A549 (cell line): Measurements from ENCODE around the gene ZNRF3. TPM values are rescaled to one million over a fixed set of nuclear protein-coding genes. Genes with fewer than 3 reads are reported as not detected.

Experiments
- ATAC-seq, 2 experiments: fragments of 200-7000 bp in 1 of 2; fragments of >200 bp in 1 of 2; cut with Nextera tagmentation in 1 of 2; cut with Tn5 transposase in 1 of 2; 3 replicates each; pipeline versions ENCODE4 v1.8.0 to v1.9.1; 2018 to 2020; ENCODE audit warnings: mild to moderate bottlenecking in 1 of 2, moderate library complexity in 1 of 2
- CTCF ChIA-PET: fragments of 300-600 bp; sonication (Branson Sonifier 250); formaldehyde crosslinking; extraction: SDS; loops from one replicate; lab custom pipeline; 2021; ENCODE audit warnings: antibody characterized with exemption, inconsistent platforms; lab: Yijun Ruan, JAX
- POLR2A ChIA-PET: fragments of 350-600 bp; formaldehyde crosslinking; extraction: SDS; loops from one replicate; lab custom pipeline; 2021; ENCODE audit warnings: antibody characterized with exemption, inconsistent platforms; lab: Yijun Ruan, JAX
- DNase-seq, 2 experiments: peaks; one replicate each; pipeline versions ENCODE4 v3.0.0 to v3.0.0-alpha.2; 2011 to 2016; ENCODE audit warnings: low read depth in 1 of 2, low spot score in 1 of 2
- FAIRE-seq: peaks from 2 replicates; lab custom pipeline; 2011; peaks lifted over from hg19 to GRCh38; lab: Jason Lieb, UNC
- H3K27ac ChIP-seq, 2 experiments: fragments of >200 bp; sonication (Bioruptor Twin); formaldehyde crosslinking; 3 replicates each; pipeline ENCODE4 v1.5.1; 2016 to 2017
- H3K4me1 ChIP-seq: fragments of >200 bp; sonication (Bioruptor Twin); formaldehyde crosslinking; 3 replicates; pipeline ENCODE4 v1.6.1; 2016
- H3K4me2 ChIP-seq: fragments of >200 bp; sonication (Bioruptor Twin); formaldehyde crosslinking; 3 replicates; pipeline ENCODE4 v1.6.1; 2016
- H3K4me3 ChIP-seq: fragments of >200 bp; sonication (Bioruptor Twin); formaldehyde crosslinking; 3 replicates; pipeline ENCODE4 v1.5.1; 2016
- H3K9me3 ChIP-seq: fragments of >200 bp; sonication (Bioruptor Twin); formaldehyde crosslinking; 3 replicates; pipeline ENCODE4 v1.6.1; 2016
- CBX2 ChIP-seq: fragments of 200-600 bp; sonication (generic); IDR thresholded peaks from 2 replicates; pipeline ENCODE4 v1.6.1; 2016; ENCODE audit warnings: low read depth, mild to moderate bottlenecking, borderline replicate concordance
- CHD2 ChIP-seq: fragments of 150-350 bp; IDR thresholded peaks from 2 replicates; pipeline ENCODE4 v1.6.1; 2014; ENCODE audit warnings: low read length; ENCODE audit not compliant: partially characterized antibody
- CHD4 ChIP-seq: fragments of 200-600 bp; sonication (generic); IDR thresholded peaks from 2 replicates; pipeline ENCODE4 v1.6.1; 2016; ENCODE audit warnings: antibody characterized with exemption, mild to moderate bottlenecking, borderline replicate concordance
- E2F6 ChIP-seq: IDR thresholded peaks from 2 replicates; pipeline ENCODE4 v1.6.1; 2012; ENCODE audit warnings: low read depth, borderline replicate concordance
- EHMT2 ChIP-seq: fragments of 200-600 bp; sonication (generic); IDR thresholded peaks from 2 replicates; pipeline ENCODE4 v1.6.1; 2016; ENCODE audit warnings: antibody characterized with exemption, low read depth, mild to moderate bottlenecking, moderate library complexity
- FOXS1 ChIP-seq: fragments of 250-450 bp; sonication (Bioruptor Pico); IDR thresholded peaks from 2 replicates; pipeline ENCODE4 v1.5.0; 2020; ENCODE audit warnings: mild to moderate bottlenecking, moderate library complexity
- GATA3 ChIP-seq: IDR thresholded peaks from 2 replicates; pipeline ENCODE4 v1.6.1; 2012; ENCODE audit warnings: borderline replicate concordance
- HOXB5 ChIP-seq: fragments of 250-450 bp; sonication (Bioruptor Pico); IDR thresholded peaks from 2 replicates; pipeline ENCODE4 v1.5.0; 2020; ENCODE audit warnings: mild to moderate bottlenecking, moderate library complexity
- JUN ChIP-seq, 2 experiments: fragments of >200 bp; sonication (Bioruptor Twin); formaldehyde crosslinking; IDR thresholded peaks; 2 replicates in 1 of 2; 3 replicates in 1 of 2; pipeline ENCODE4 v1.6.1; 2016 to 2017
- KDM1A ChIP-seq: fragments of 200-600 bp; sonication (generic); IDR thresholded peaks from 2 replicates; pipeline ENCODE4 v1.6.1; 2016; ENCODE audit warnings: low read depth, mild to moderate bottlenecking
- KDM5A ChIP-seq: fragments of 200-600 bp; sonication (generic); IDR thresholded peaks from 2 replicates; pipeline ENCODE4 v1.6.1; 2016; ENCODE audit warnings: antibody characterized with exemption, mild to moderate bottlenecking
- MAX ChIP-seq: IDR thresholded peaks from 2 replicates; pipeline ENCODE4 v1.6.1; 2012
- MAZ ChIP-seq: fragments of 150-350 bp; IDR thresholded peaks from 2 replicates; pipeline ENCODE4 v1.6.1; 2014; ENCODE audit warnings: antibody characterized with exemption, low read depth, low read length, borderline replicate concordance
- NPAS2 ChIP-seq: fragments of 250-450 bp; sonication (Bioruptor Pico); IDR thresholded peaks from 2 replicates; pipeline ENCODE4 v1.8.0; 2022; ENCODE audit warnings: mild to moderate bottlenecking, moderate library complexity, borderline replicate concordance
- POLR2AphosphoS2 ChIP-seq: conservative IDR thresholded peaks from 2 replicates; pipeline ENCODE4 v1.6.1; 2012; ENCODE audit warnings: low read length, improper control_type of control experiment, inconsistent platforms
- RAD21 ChIP-seq, 2 experiments: fragments of >200 bp in 1 of 2; sonication (Bioruptor Twin) in 1 of 2; formaldehyde crosslinking in 1 of 2; IDR thresholded peaks in 1 of 2; conservative IDR thresholded peaks in 1 of 2; 2 replicates in 1 of 2; 3 replicates in 1 of 2; pipeline ENCODE4 v1.6.1; 2012 to 2018; ENCODE audit warnings: inconsistent platforms in 1 of 2
- SMC3 ChIP-seq: fragments of >200 bp; sonication (Bioruptor Twin); formaldehyde crosslinking; IDR thresholded peaks from 3 replicates; pipeline ENCODE4 v1.6.1; 2018; ENCODE audit warnings: inconsistent platforms
- SREBF2 ChIP-seq: fragments of 450-650 bp; IDR thresholded peaks from 2 replicates; pipeline ENCODE4 v1.6.1; 2014; ENCODE audit warnings: mild to moderate bottlenecking, moderate library complexity
- TFCP2L1 ChIP-seq: fragments of 250-450 bp; sonication (Bioruptor Pico); IDR thresholded peaks from 2 replicates; pipeline ENCODE4 v1.5.0; 2021; ENCODE audit warnings: mild to moderate bottlenecking
- TP53 ChIP-seq: fragments of 250-450 bp; sonication (Bioruptor Pico); IDR thresholded peaks from 2 replicates; pipeline ENCODE4 v1.5.0; 2021; ENCODE audit warnings: mild to moderate bottlenecking, moderate library complexity
- ZNF302 ChIP-seq: fragments of 250-450 bp; sonication (Bioruptor Pico); IDR thresholded peaks from 2 replicates; pipeline ENCODE4 v1.9.0; 2021; ENCODE audit warnings: inconsistent platforms, mild to moderate bottlenecking, moderate library complexity
- WGBS: methylation state at CpG from one replicate; pipeline ENCODE4 v1.1.6; 2017; ENCODE audit errors: missing lambda C conversion rate; 5-methylcytosine and 5-hydroxymethylcytosine counted together
- polyA plus RNA-seq, 4 experiments: library from polyadenylated mRNA; depleted of rRNA in 3 of 4; stranded (reverse); fragments of >200 nt; fragmentation: RNase III in 1 of 4; extraction: RNeasy Plus Mini Kit Qiagen cat#74134 plus additional on column Dnase treatment in 1 of 4; gene quantifications; 2 replicates in 3 of 4; 3 replicates in 1 of 4; pipeline ENCODE4 v1.2.3, GENCODE V29; 2011 to 2017
- TF ChIP-seq, protein P1 (sequence below): fragments of 150-350 bp; IDR thresholded peaks from 2 replicates; pipeline ENCODE4 v1.6.1; 2014; ENCODE audit warnings: low read depth, mild to moderate bottlenecking, low read length
- TF ChIP-seq, protein P2 (sequence below): fragments of 450-650 bp; IDR thresholded peaks from 2 replicates; pipeline ENCODE4 v1.6.1; 2014; ENCODE audit warnings: antibody characterized with exemption
- TF ChIP-seq, protein P3 (sequence below): fragments of 200-600 bp; sonication (generic); IDR thresholded peaks from 2 replicates; pipeline ENCODE4 v1.6.1; 2016; ENCODE audit warnings: antibody characterized with exemption, mild to moderate bottlenecking, moderate library complexity

The ZNRF3 gene
- polyA plus RNA-seq, 2 of the 4 experiments (the other 2 are of a cell fraction): 4.6 to 6.9 TPM

DNA sequence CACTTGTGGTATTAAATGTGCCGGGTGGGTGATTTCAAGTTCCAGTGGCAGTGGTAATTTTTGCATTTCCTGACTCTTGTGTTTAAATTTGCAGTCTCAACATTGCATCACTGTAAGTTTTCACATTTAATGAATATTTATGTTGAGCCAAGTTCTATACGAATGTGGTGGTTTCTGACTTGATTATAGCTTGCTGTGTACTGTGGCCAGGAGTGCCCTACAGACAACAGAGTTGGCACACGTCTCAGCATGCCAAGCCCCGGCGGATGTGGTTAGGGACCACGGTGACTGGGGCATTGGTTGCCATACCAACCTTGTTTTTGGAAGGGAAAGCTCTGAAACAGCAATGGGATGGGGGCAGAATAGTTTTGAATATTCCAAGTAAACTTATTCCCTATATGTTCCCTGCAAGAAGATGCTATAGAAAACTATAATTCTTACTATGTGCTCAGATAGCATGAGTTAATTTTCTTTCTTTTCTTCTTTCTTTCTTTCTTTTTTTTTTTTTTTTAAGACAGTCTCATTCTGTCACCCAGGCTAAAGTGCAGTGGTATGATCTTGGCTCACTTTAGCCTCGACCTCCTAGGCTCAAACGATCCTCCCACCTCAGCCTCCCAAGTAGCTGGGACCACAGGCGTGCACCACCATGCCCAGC is 16.0 kb downstream of the ZNRF3 start (continued):
- TF ChIP-seq, protein P1, sequence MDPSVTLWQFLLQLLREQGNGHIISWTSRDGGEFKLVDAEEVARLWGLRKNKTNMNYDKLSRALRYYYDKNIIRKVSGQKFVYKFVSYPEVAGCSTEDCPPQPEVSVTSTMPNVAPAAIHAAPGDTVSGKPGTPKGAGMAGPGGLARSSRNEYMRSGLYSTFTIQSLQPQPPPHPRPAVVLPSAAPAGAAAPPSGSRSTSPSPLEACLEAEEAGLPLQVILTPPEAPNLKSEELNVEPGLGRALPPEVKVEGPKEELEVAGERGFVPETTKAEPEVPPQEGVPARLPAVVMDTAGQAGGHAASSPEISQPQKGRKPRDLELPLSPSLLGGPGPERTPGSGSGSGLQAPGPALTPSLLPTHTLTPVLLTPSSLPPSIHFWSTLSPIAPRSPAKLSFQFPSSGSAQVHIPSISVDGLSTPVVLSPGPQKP: no peak

GRCh38 chr22:28900379-28900925 is 17.1 kb downstream of the ZNRF3 start:
- no peak for ATAC-seq
- H3K4me2 ChIP-seq: no peak overlapping the region
- H3K4me3 ChIP-seq: no peak overlapping the region
- 93% methylated on average over 4 of the region's 4 CpGs for WGBS
- TF ChIP-seq MAX (no peak), NPAS2 (CRISPR knock-in tag) (no peak), E2F6 (no peak), FOXS1 (no peak), CBX2 (no peak), ZNF302 (CRISPR knock-in tag) (no peak), SMC3 (no peak), RAD21 (conservative IDR thresholded peaks at IDR 0.05 in 1 of 2, IDR thresholded peaks at IDR 0.05 in 1 of 2) (no peak), TFCP2L1 (CRISPR knock-in tag) (no peak), EHMT2 (no peak), CHD4 (no peak), KDM1A (no peak), CHD2 (no peak), TP53 (no peak)
- TF ChIP-seq, protein P2, sequence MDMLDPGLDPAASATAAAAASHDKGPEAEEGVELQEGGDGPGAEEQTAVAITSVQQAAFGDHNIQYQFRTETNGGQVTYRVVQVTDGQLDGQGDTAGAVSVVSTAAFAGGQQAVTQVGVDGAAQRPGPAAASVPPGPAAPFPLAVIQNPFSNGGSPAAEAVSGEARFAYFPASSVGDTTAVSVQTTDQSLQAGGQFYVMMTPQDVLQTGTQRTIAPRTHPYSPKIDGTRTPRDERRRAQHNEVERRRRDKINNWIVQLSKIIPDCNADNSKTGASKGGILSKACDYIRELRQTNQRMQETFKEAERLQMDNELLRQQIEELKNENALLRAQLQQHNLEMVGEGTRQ: no peak
- H3K27ac ChIP-seq: no peak overlapping the region
- no peak for FAIRE-seq
- DNase-seq: no peak
- H3K4me1 ChIP-seq: peaks cover 33% of the 10 kb centered on the region; the same call in 2 of the 3 replicates
- ChIA-PET CTCF (interaction anchor here (0.8 kb wide), 1 partner anchor 8 kb away, joined by 3 read pairs; no protein-coding TSS in a partner anchor), POLR2A (interaction anchor here (0.6 to 1.1 kb wide), 2 partner anchors 17 kb away, joined by 3 to 7 read pairs; partner anchors contain the start of gene ZNRF3)
- H3K9me3 ChIP-seq: no peaks in the 10 kb centered on the region

GRCh38 chr22:28902490-28902889 is 19.1 kb downstream of the ZNRF3 start:
- TF ChIP-seq MAX: no peak
- no peak for TF ChIP-seq KDM5A
- no peak for TF ChIP-seq HOXB5
- TF ChIP-seq, protein P1: no peak
- TF ChIP-seq POLR2AphosphoS2: no peak
- TF ChIP-seq, protein P3, sequence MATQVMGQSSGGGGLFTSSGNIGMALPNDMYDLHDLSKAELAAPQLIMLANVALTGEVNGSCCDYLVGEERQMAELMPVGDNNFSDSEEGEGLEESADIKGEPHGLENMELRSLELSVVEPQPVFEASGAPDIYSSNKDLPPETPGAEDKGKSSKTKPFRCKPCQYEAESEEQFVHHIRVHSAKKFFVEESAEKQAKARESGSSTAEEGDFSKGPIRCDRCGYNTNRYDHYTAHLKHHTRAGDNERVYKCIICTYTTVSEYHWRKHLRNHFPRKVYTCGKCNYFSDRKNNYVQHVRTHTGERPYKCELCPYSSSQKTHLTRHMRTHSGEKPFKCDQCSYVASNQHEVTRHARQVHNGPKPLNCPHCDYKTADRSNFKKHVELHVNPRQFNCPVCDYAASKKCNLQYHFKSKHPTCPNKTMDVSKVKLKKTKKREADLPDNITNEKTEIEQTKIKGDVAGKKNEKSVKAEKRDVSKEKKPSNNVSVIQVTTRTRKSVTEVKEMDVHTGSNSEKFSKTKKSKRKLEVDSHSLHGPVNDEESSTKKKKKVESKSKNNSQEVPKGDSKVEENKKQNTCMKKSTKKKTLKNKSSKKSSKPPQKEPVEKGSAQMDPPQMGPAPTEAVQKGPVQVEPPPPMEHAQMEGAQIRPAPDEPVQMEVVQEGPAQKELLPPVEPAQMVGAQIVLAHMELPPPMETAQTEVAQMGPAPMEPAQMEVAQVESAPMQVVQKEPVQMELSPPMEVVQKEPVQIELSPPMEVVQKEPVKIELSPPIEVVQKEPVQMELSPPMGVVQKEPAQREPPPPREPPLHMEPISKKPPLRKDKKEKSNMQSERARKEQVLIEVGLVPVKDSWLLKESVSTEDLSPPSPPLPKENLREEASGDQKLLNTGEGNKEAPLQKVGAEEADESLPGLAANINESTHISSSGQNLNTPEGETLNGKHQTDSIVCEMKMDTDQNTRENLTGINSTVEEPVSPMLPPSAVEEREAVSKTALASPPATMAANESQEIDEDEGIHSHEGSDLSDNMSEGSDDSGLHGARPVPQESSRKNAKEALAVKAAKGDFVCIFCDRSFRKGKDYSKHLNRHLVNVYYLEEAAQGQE: no peak
- TF ChIP-seq MAZ: no peak
- TF ChIP-seq JUN (IDR thresholded peaks at IDR 0.05): no peak
- TF ChIP-seq KDM1A: no peak
- no peak for TF ChIP-seq SREBF2
- no peak for TF ChIP-seq GATA3
- no peak for TF ChIP-seq CHD2
- no peaks in the 10 kb centered on the region for H3K9me3 ChIP-seq
- ATAC-seq (no peak), FAIRE-seq (no peak), DNase-seq (no peak)
- H3K27ac ChIP-seq: no peak overlapping the region
- H3K4me2 ChIP-seq: no peak overlapping the region
- H3K4me3 ChIP-seq: no peak overlapping the region
- ChIA-PET POLR2A (no interaction called here), CTCF (interaction anchor here (0.6 to 1.2 kb wide), 3 partner anchors 21 to 132 kb away, joined by 3 read pairs; no protein-coding TSS in a partner anchor)
- 87% methylated on average over 3 of the region's 3 CpGs for WGBS
- H3K4me1 ChIP-seq: peaks cover 29% of the 10 kb centered on the region; the same call in 2 of the 3 replicates
